Measurements from ENCODE around the gene SOCS3. TPM values are rescaled to one million over a fixed set of nuclear protein-coding genes. Genes with fewer than 3 reads are reported as not detected.

Gene SOCS3
- total RNA-seq, 1 experiment from 2014 or later: 103 TPM

- Histone ChIP-seq H3K36me3 (ENCODE audit: low read depth, low read length) (no peaks in the 10 kb centered on the region), H4K20me1 (ENCODE audit: low read length) (no peaks in the 10 kb centered on the region), H3K4me1 (ENCODE audit: insufficient read depth, low read length) (peaks cover 44% of the 10 kb centered on the region), H3K4me3 (ENCODE audit: low read length) (no peak overlapping the region), H3K4me2 (ENCODE audit: low read length) (no peak overlapping the region), H3K27me3 (ENCODE audit: low read length) (no peaks in the 10 kb centered on the region), H3K9ac (ENCODE audit: low read length) (no peak overlapping the region), H3K27ac (ENCODE audit: low read length) (no peak overlapping the region), H2AFZ (ENCODE audit: low read length) (no peak overlapping the region), H3F3A (ENCODE audit: low read length, unreplicated experiment) (peaks cover 14% of the 10 kb centered on the region), H3K9me3 (ENCODE audit: low read length) (no peaks in the 10 kb centered on the region), H3K79me2 (ENCODE audit: low read length) (no peaks in the 10 kb centered on the region), H3K9me2 (replicated peaks; ENCODE audit: low read length) (no peaks in the 10 kb centered on the region)
- ChIA-PET POLR2A (ENCODE audit: unreplicated experiment) (no interaction called here), CTCF (no interaction called here)
- no peak for DNase-seq
- intact Hi-C loops (cut with micrococcal nuclease): no loop called here
- no peak for TF ChIP-seq EZH2phosphoT487 (IDR thresholded peaks at IDR 0.05; ENCODE audit: borderline replicate concordance, low read length)
- TF ChIP-seq EZH2 (IDR thresholded peaks at IDR 0.05; ENCODE audit: low read length, unreplicated experiment): no peak
- no peak for TF ChIP-seq CTCF (conservative IDR thresholded peaks at IDR 0.05; ENCODE audit: low read depth, low read length)
- no peak for ATAC-seq
- no TSS peak for BruUV-seq (replicated peaks)
These were observed 14.7 kb downstream of the SOCS3 start for GRCh38 chr17:78345172-78345571.

GRCh38 chr17:78344666-78345065, 15.2 kb downstream of the SOCS3 start:
- peaks cover 49% of the 10 kb centered on the region for H3K4me1 ChIP-seq (ENCODE audit: insufficient read depth, low read length)
- POLR2A ChIA-PET (ENCODE audit: unreplicated experiment): no interaction called here
- CTCF ChIA-PET: interaction anchor here (0.6 kb wide), 1 partner anchor 74 kb away, joined by 3 read pairs; no protein-coding TSS in a partner anchor

More at GRCh38 chr17:78344666-78345065, 15.2 kb downstream of the SOCS3 start:
- H4K20me1 ChIP-seq (ENCODE audit: low read length): no peaks in the 10 kb centered on the region
- BruUV-seq (replicated peaks): no TSS peak
- H3F3A ChIP-seq (ENCODE audit: low read length, unreplicated experiment): peaks cover 14% of the 10 kb centered on the region
- H3K9ac ChIP-seq (ENCODE audit: low read length): no peak overlapping the region
- TF ChIP-seq EZH2phosphoT487 (IDR thresholded peaks at IDR 0.05; ENCODE audit: borderline replicate concordance, low read length) (no peak), EZH2 (IDR thresholded peaks at IDR 0.05; ENCODE audit: low read length, unreplicated experiment) (no peak), CTCF (conservative IDR thresholded peaks at IDR 0.05; ENCODE audit: low read depth, low read length) (no peak)
- H3K9me3 ChIP-seq (ENCODE audit: low read length): no peaks in the 10 kb centered on the region
- ATAC-seq (no peak), DNase-seq (no peak)
- no peaks in the 10 kb centered on the region for H3K27me3 ChIP-seq (ENCODE audit: low read length)
- H3K4me3 ChIP-seq (ENCODE audit: low read length): no peak overlapping the region
- intact Hi-C loops (cut with micrococcal nuclease): no loop called here
- H3K79me2 ChIP-seq (ENCODE audit: low read length): no peaks in the 10 kb centered on the region
- H3K9me2 ChIP-seq (replicated peaks; ENCODE audit: low read length): no peaks in the 10 kb centered on the region
- no peak overlapping the region for H3K4me2 ChIP-seq (ENCODE audit: low read length)
- no peak overlapping the region for H3K27ac ChIP-seq (ENCODE audit: low read length)
- H2AFZ ChIP-seq (ENCODE audit: low read length): no peak overlapping the region
- H3K36me3 ChIP-seq (ENCODE audit: low read depth, low read length): no peaks in the 10 kb centered on the region

Measured in PC-3 (cell line).